B cell (primary cell): Measurements from ENCODE around the gene ST8SIA6. TPM values are rescaled to one million over a fixed set of nuclear protein-coding genes. Genes with fewer than 3 reads are reported as not detected.

Experiments used
- ATAC-seq: fragments of 200-7000 bp; cut with Tn5 transposase; one replicate; pipeline ENCODE4 v1.10.0; 2021; ENCODE audit warnings: low read depth, mild to moderate bottlenecking, moderate number of reproducible peaks, moderate library complexity
- CTCF ChIA-PET: fragments of 350-600 bp; sonication (Branson Sonifier 250); formaldehyde crosslinking; loops from one replicate; lab custom pipeline; 2021; ENCODE audit warnings: antibody characterized with exemption, inconsistent platforms; lab: Charles Lee
- POLR2A ChIA-PET: fragments of 350-600 bp; sonication (Branson Sonifier 250); formaldehyde crosslinking; loops from one replicate; lab custom pipeline; 2021; ENCODE audit warnings: antibody characterized with exemption; lab: Charles Lee
- DNase-seq: peaks from one replicate; pipeline ENCODE4 v3.0.0; 2013
- H2AFZ ChIP-seq: 2 replicates; pipeline ENCODE4 v1.6.1; 2012; ENCODE audit warnings: mild to moderate bottlenecking, low read depth, low read length; ENCODE audit not compliant: insufficient read depth, poor library complexity, severe bottlenecking
- H3K27ac ChIP-seq, 2 donors: 1 replicate in 1 of 2; 2 replicates in 1 of 2; pipeline ENCODE4 v1.5.1; 2012 to 2013; ENCODE audit warnings: low read length in 2 of 2, mild to moderate bottlenecking in 2 of 2, moderate library complexity in 1 of 2
- H3K27me3 ChIP-seq, 4 experiments: fragments of 200-600 bp in 1 of 4; sonication (generic) in 1 of 4; replicated peaks in 1 of 4; 1 replicate in 2 of 4; 2 replicates in 2 of 4; pipeline versions ENCODE4 v1.6.1 to v1.7.0; 2013 to 2016; ENCODE audit warnings: low read length in 3 of 4, mild to moderate bottlenecking in 2 of 4, mixed read lengths in 1 of 4, moderate library complexity in 1 of 4; ENCODE audit not compliant: insufficient read depth in 4 of 4, control insufficient read depth in 3 of 4; ENCODE audit errors: control extremely low read depth in 1 of 4
- H3K36me3 ChIP-seq, 2 experiments: replicated peaks in 1 of 2; 1 replicate in 1 of 2; 2 replicates in 1 of 2; pipeline versions ENCODE4 v1.6.1 to v1.7.1; 2013; ENCODE audit warnings: low read length in 1 of 2; ENCODE audit not compliant: insufficient read depth in 2 of 2, control insufficient read depth in 1 of 2; ENCODE audit errors: control extremely low read depth in 1 of 2, extremely low read depth in 1 of 2
- H3K4me1 ChIP-seq, 2 donors: fragments of 200-600 bp in 1 of 2; sonication (generic) in 1 of 2; 1 replicate in 1 of 2; 2 replicates in 1 of 2; pipeline versions ENCODE4 v1.5.1 to v1.6.1; 2013 to 2017; ENCODE audit warnings: low read length in 2 of 2; ENCODE audit not compliant: control insufficient read depth in 2 of 2, insufficient read depth in 2 of 2
- H3K4me2 ChIP-seq: replicated peaks from 2 replicates; pipeline ENCODE3; 2012; ENCODE audit warnings: mild to moderate bottlenecking, low read depth, low read length; ENCODE audit not compliant: poor library complexity, severe bottlenecking
- H3K4me3 ChIP-seq, 5 experiments: fragments of 200-600 bp in 1 of 5; sonication (generic) in 1 of 5; 1 replicate in 3 of 5; 2 replicates in 2 of 5; pipeline versions ENCODE4 v1.5.1 to v1.7.0; 2011 to 2016; ENCODE audit warnings: low read length in 4 of 5, mild to moderate bottlenecking in 4 of 5, low read depth in 2 of 5, control low read depth in 1 of 5, moderate library complexity in 1 of 5; ENCODE audit not compliant: insufficient read depth in 1 of 5; ENCODE audit errors: control extremely low read depth in 1 of 5, extremely low read depth in 1 of 5
- H3K79me2 ChIP-seq: fragments of 200-600 bp; sonication (generic); one replicate; pipeline ENCODE4 v1.6.0; 2016; ENCODE audit warnings: low read length; ENCODE audit not compliant: control insufficient read depth, insufficient read depth
- H3K9ac ChIP-seq: fragments of 200-600 bp; sonication (generic); 2 replicates; pipeline ENCODE4 v1.6.1; 2017; ENCODE audit warnings: mild to moderate bottlenecking, low read length, moderate library complexity
- H3K9me3 ChIP-seq, 3 donors: one replicate each; pipeline versions ENCODE4 v1.6.1 to v1.7.1; 2013; ENCODE audit warnings: low read length in 2 of 3; ENCODE audit not compliant: control insufficient read depth in 2 of 3, insufficient read depth in 1 of 3; ENCODE audit errors: control extremely low read depth in 1 of 3
- H4K20me1 ChIP-seq: 2 replicates; pipeline ENCODE4 v1.6.0; 2012; ENCODE audit warnings: mild to moderate bottlenecking, low read length; ENCODE audit not compliant: insufficient read depth, control insufficient read depth, poor library complexity, severe bottlenecking
- H3K27ac Mint-ChIP-seq: one replicate; pipeline ENCODE4 v1.8.0; 2021; ENCODE audit warnings: mixed read lengths
- H3K27me3 Mint-ChIP-seq: one replicate; pipeline ENCODE4 v1.8.0; 2021; ENCODE audit warnings: mixed read lengths
- H3K4me1 Mint-ChIP-seq: one replicate; pipeline ENCODE4 v1.8.0; 2021; ENCODE audit warnings: mixed read lengths
- H3K4me3 Mint-ChIP-seq: one replicate; pipeline ENCODE4 v1.8.0; 2021; ENCODE audit warnings: mixed read lengths
- H3K9me3 Mint-ChIP-seq: one replicate; pipeline ENCODE4 v1.8.0; 2022; ENCODE audit warnings: mixed read lengths; ENCODE audit not compliant: insufficient read depth
- CTCF ChIP-seq: fragments of 200-600 bp; IDR thresholded peaks from one replicate; pipeline ENCODE4 v1.8.0; 2022; ENCODE audit warnings: antibody characterized with exemption, mild to moderate bottlenecking
- EZH2 ChIP-seq: IDR thresholded peaks from 2 replicates; pipeline ENCODE4 v1.6.1; 2012; ENCODE audit warnings: borderline replicate concordance, low read depth, mild to moderate bottlenecking, moderate library complexity, low read length; ENCODE audit not compliant: insufficient read depth, poor library complexity, severe bottlenecking
- WGBS: methylation state at CpG from one replicate; pipeline ENCODE4 v1.1.5; 2013; ENCODE audit warnings: missing lambda C conversion rate; ENCODE audit not compliant: insufficient coverage; 5-methylcytosine and 5-hydroxymethylcytosine counted together
- intact Hi-C: fragments of 100-400 bp; cut with micrococcal nuclease; formaldehyde crosslinking; loops from one replicate; pipeline ENCODE4 v1.10.0; 2022
- polyA plus RNA-seq: library from polyadenylated mRNA; depleted of rRNA; stranded (reverse); fragments of >200 nt; gene quantifications from 2 replicates; pipeline ENCODE4 v1.2.3, GENCODE V29; 2012
- total RNA-seq, 2 donors: library from RNA; stranded (reverse); fragments of 120-200 nt in 1 of 2; gene quantifications; 1 replicate in 1 of 2; 2 replicates in 1 of 2; pipeline versions ENCODE4 v1.2.3 to v1.2.4, GENCODE V29; 2013 to 2022

Gene ST8SIA6
- total and polyA plus RNA-seq, 2 donors (not counting 1 experiment from before 2014, with no cell fraction given), result 0.04 TPM; not detected in 1

- Histone ChIP-seq H3K27me3 (peaks cover 0 to 32% (median 25%) of the 10 kb centered on the region in 4 experiments), H2AFZ (no peak overlapping the region), H3K27ac (no peak overlapping the region), H3K4me2 (no peak overlapping the region), H3K36me3 (no peaks in the 10 kb centered on the region), H4K20me1 (no peaks in the 10 kb centered on the region), H3K4me3 (no peak overlapping the region), H3K9ac (no peak overlapping the region), H3K9me3 (peaks cover 0 to 12% (median 4%) of the 10 kb centered on the region in 3 donors), H3K79me2 (no peaks in the 10 kb centered on the region), H3K4me1 (peaks cover 10 to 21% of the 10 kb centered on the region in 2 donors)
- peaks cover 9% of the 10 kb centered on the region for H3K9me3 Mint-ChIP-seq
- TF ChIP-seq EZH2 (no peak), CTCF (no peak)
- DNase-seq (no peak), ATAC-seq (no peak)
- H3K4me1 Mint-ChIP-seq, result peaks cover 16% of the 10 kb centered on the region
- H3K27me3 Mint-ChIP-seq, result peaks cover 59% of the 10 kb centered on the region
- peak overlapping the region; percentile 11 for H3K4me3 Mint-ChIP-seq
- WGBS, result 64% methylated on average over 2 of the region's 6 CpGs
- POLR2A ChIA-PET, result no interaction called here
- H3K27ac Mint-ChIP-seq, result no peak overlapping the region
- intact Hi-C loops, result no loop called here
- CTCF ChIA-PET, result interaction anchor here (0.9 to 1.2 kb wide), 2 partner anchors 20 to 21 kb away, joined by 3 read pairs; no protein-coding TSS in a partner anchor
Measured at GRCh38 chr10:17452060-17452841, 2.1 kb downstream of the ST8SIA6 start.

GRCh38 chr10:17450024-17450423, 4.4 kb downstream of the ST8SIA6 start:
- Histone ChIP-seq H3K9me3 (peaks cover 0 to 18% (median 4%) of the 10 kb centered on the region in 3 donors), H3K4me2 (no peak overlapping the region), H3K4me3 (no peak overlapping the region), H3K36me3 (no peaks in the 10 kb centered on the region), H3K27ac (no peak overlapping the region), H3K27me3 (peaks cover 0 to 30% (median 17%) of the 10 kb centered on the region in 4 experiments), H4K20me1 (no peaks in the 10 kb centered on the region), H3K9ac (no peak overlapping the region), H3K79me2 (no peaks in the 10 kb centered on the region), H3K4me1 (peaks cover 10 to 19% of the 10 kb centered on the region in 2 donors), H2AFZ (no peak overlapping the region)
- Mint-ChIP-seq H3K9me3 (peaks cover 9% of the 10 kb centered on the region), H3K27me3 (peaks cover 58% of the 10 kb centered on the region), H3K4me3 (no peak overlapping the region), H3K27ac (no peak overlapping the region), H3K4me1 (peaks cover 16% of the 10 kb centered on the region)
- POLR2A ChIA-PET, result no interaction called here
- 100% methylated on average over 2 of the region's 4 CpGs for WGBS
- TF ChIP-seq CTCF, result no peak
- no peak for TF ChIP-seq EZH2
- ATAC-seq, result no peak
- no peak for DNase-seq
- CTCF ChIA-PET, result no interaction called here
- intact Hi-C loops, result no loop called here
